NOMO-1 treated with DMSO at 0.1 percent for 48 hours (cell line): ENCODE data around the gene TERB1.

Source experiments
- DNase-seq: peaks from one replicate; lab custom pipeline; 2025; ENCODE audit not compliant: unreplicated experiment; lab: John Stamatoyannopoulos, UW

The TERB1 gene

GRCh38 chr16:66801320-66802105, at the start of gene TERB1:
TSS of gene TERB1 (minus strand) at chr16:66801584. CDS start at chr16:66796798, 4,786 bp downstream.
- no peak for DNase-seq

GRCh38 chr16:66850115-66850815, 48.9 kb upstream of the TERB1 start:
- peak; percentile 62 for DNase-seq

- DNase-seq = no peak
Observed at GRCh38 chr16:66849549-66849948, 48.2 kb upstream of the TERB1 start.

- no peak for DNase-seq
Observed at GRCh38 chr16:66849021-66849420, 47.6 kb upstream of the TERB1 start.

GRCh38 chr16:66848172-66848571, 46.8 kb upstream of the TERB1 start:
- DNase-seq = no peak

GRCh38 chr16:66847533-66848067, 46.2 kb upstream of the TERB1 start:
- DNase-seq = no peak

GRCh38 chr16:66846831-66847230, 45.4 kb upstream of the TERB1 start:
- no peak for DNase-seq

- no peak for DNase-seq
Observed at GRCh38 chr16:66846266-66846665, 44.9 kb upstream of the TERB1 start.

GRCh38 chr16:66845791-66846221, 44.4 kb upstream of the TERB1 start:
- DNase-seq = no peak

- no peak for DNase-seq
Observed at GRCh38 chr16:66845080-66845410, 43.7 kb upstream of the TERB1 start.

- DNase-seq = no peak
Observed at GRCh38 chr16:66844342-66845079, 43.1 kb upstream of the TERB1 start, which contains the start of gene CA7. TSS of gene CA7 (plus strand) at chr16:66844414. CDS start at chr16:66844488, 74 bp downstream.

- no peak for DNase-seq
Observed at GRCh38 chr16:66844009-66844341, 42.6 kb upstream of the TERB1 start.

- no peak for DNase-seq
Observed at GRCh38 chr16:66843191-66843590, 41.8 kb upstream of the TERB1 start.

GRCh38 chr16:66842765-66843164, 41.4 kb upstream of the TERB1 start:
- no peak for DNase-seq

GRCh38 chr16:66841366-66841765, 40.0 kb upstream of the TERB1 start:
- DNase-seq = no peak

GRCh38 chr16:66840883-66841282, 39.5 kb upstream of the TERB1 start:
- DNase-seq = peak; percentile 11

- DNase-seq = no peak
Observed at GRCh38 chr16:66834746-66835145, 33.4 kb upstream of the TERB1 start.

- DNase-seq = no peak
Observed at GRCh38 chr16:66832661-66833305, 31.4 kb upstream of the TERB1 start.

- DNase-seq = no peak
Observed at GRCh38 chr16:66832190-66832589, 30.8 kb upstream of the TERB1 start.

GRCh38 chr16:66830422-66831404, 29.3 kb upstream of the TERB1 start, which contains the start of gene NAE1:
TSS of gene NAE1 (minus strand) at chr16:66830976. CDS start at chr16:66830899, 77 bp downstream.
- peak; percentile 81 for DNase-seq
